AG04450 (cell line): ENCODE data around the gene PIH1D1. TPM values are rescaled to one million over a fixed set of nuclear protein-coding genes. Genes with fewer than 3 reads are reported as not detected.
"Not testable (repeated sequence)": the region's sequence is repeated elsewhere in the genome, so short reads cannot be mapped to it uniquely, and the experiment has no call there.

Source experiments
- CTCF ChIA-PET: fragments of 300-600, 350-600 bp; formaldehyde crosslinking; extraction: SDS; loops from one replicate; lab custom pipeline; 2022; ENCODE audit warnings: antibody characterized with exemption, inconsistent platforms; lab: Charles Lee
- POLR2A ChIA-PET: fragments of 350-600 bp; formaldehyde crosslinking; extraction: SDS; loops from one replicate; lab custom pipeline; 2021; ENCODE audit warnings: antibody characterized with exemption, inconsistent platforms; lab: Yijun Ruan, JAX
- DNase-seq: peaks from one replicate; pipeline ENCODE4 v3.0.0-alpha.2; 2011; ENCODE audit warnings: low read depth, low spot score
- H3K27ac ChIP-seq: one replicate; pipeline ENCODE4 v1.5.1; 2012; ENCODE audit warnings: low read depth, low read length, control low read depth
- H3K27me3 ChIP-seq: one replicate; pipeline ENCODE4 v1.6.0; 2012; ENCODE audit warnings: low read length; ENCODE audit not compliant: control insufficient read depth, insufficient read depth
- H3K4me3 ChIP-seq: 2 replicates; pipeline ENCODE4 v1.5.1; 2011; ENCODE audit warnings: mild to moderate bottlenecking, low read depth, low read length, control low read depth
- H3K9me3 ChIP-seq: 2 replicates; pipeline ENCODE4 v1.5.1; 2012; ENCODE audit warnings: low read length; ENCODE audit not compliant: control insufficient read depth, insufficient read depth
- polyA plus RNA-seq: library from polyadenylated mRNA; depleted of rRNA; stranded (reverse); fragments of >200 nt; gene quantifications from 2 replicates; pipeline ENCODE4 v1.2.3, GENCODE V29; 2011
- TF ChIP-seq, protein P1 (sequence below): IDR thresholded peaks from 2 replicates; pipeline ENCODE4 v1.5.1; 2011; ENCODE audit warnings: low read depth, low read length, control low read depth, inconsistent platforms

Gene PIH1D1
- polyA plus RNA-seq, 1 experiment = 62.5 TPM

DNA sequence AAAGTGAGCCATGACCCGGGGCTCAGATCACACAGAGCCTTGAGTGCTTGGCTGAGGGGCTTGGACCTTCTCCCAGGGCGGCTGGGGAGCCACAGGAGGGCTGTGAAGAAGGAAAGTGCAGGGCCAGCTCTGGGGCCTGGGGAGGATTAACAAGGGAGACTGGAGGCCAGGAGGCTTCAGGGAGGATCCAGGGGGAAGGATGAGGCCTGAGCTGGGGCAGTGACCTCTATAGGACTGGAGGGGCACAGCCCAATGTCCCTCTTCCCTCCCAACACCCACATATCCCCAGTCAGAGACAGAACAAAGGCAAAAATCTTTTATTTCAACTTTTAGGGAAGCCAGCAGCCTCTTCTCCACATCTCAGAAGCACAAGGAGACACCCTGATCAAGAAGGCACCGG is 5.6 kb downstream of the PIH1D1 start:
- TF ChIP-seq, protein P1, sequence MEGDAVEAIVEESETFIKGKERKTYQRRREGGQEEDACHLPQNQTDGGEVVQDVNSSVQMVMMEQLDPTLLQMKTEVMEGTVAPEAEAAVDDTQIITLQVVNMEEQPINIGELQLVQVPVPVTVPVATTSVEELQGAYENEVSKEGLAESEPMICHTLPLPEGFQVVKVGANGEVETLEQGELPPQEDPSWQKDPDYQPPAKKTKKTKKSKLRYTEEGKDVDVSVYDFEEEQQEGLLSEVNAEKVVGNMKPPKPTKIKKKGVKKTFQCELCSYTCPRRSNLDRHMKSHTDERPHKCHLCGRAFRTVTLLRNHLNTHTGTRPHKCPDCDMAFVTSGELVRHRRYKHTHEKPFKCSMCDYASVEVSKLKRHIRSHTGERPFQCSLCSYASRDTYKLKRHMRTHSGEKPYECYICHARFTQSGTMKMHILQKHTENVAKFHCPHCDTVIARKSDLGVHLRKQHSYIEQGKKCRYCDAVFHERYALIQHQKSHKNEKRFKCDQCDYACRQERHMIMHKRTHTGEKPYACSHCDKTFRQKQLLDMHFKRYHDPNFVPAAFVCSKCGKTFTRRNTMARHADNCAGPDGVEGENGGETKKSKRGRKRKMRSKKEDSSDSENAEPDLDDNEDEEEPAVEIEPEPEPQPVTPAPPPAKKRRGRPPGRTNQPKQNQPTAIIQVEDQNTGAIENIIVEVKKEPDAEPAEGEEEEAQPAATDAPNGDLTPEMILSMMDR = no peak
- DNase-seq = no peak
- H3K4me3 ChIP-seq = no peak overlapping the region
- H3K27ac ChIP-seq = no peak overlapping the region
- ChIA-PET CTCF (interaction anchor here (1.0 to 1.6 kb wide), 4 partner anchors 125 to 220 kb away, joined by 3 to 5 read pairs (median 4); no protein-coding TSS in a partner anchor), POLR2A (interaction anchor here (1.0 kb wide), 1 partner anchor 105 kb away, joined by 3 read pairs; no protein-coding TSS in a partner anchor)
- no peaks in the 10 kb centered on the region; the same call in 1 of the 2 replicates for H3K9me3 ChIP-seq
- H3K27me3 ChIP-seq = peaks cover 13% of the 10 kb centered on the region

DNA sequence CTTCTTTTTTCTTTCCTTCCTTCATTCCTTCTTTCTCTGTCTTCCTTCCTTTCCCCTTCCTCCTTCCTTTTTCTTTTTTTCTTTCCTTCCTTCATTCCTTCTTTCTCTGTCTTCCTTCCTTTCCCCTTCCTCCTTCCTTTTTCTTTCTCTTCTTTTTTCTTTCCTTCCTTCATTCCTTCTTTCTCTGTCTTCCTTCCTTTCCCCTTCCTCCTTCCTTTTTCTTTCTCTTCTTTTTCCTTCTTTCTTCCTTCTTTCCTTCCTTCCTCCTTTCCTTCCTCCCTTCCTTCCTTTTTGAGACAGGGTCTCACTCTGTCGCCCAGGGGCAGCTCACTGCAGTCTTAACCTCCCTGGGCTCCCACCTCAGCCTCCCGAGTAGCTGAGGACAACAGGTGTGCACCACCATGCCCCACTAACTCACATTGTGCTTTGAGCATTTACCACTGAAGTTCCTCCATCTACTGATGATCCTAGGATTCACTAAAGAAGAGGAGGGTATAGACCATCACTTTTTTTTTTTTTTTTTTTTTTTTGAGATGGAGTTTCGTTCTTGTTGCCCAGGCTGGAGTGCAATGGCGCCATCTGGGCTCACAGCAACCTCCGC is 7.4 kb downstream of the PIH1D1 start:
- POLR2A ChIA-PET = interaction anchor here (0.7 kb wide), 1 partner anchor 117 kb away, joined by 3 read pairs; no protein-coding TSS in a partner anchor
- peaks cover 31% of the 10 kb centered on the region for H3K27me3 ChIP-seq
- H3K27ac ChIP-seq, H3K9me3 ChIP-seq, H3K4me3 ChIP-seq, DNase-seq: not testable (repeated sequence)
- CTCF ChIA-PET = interaction anchor here (0.7 to 1.6 kb wide), 7 partner anchors 40 to 218 kb away, joined by 3 to 15 read pairs (median 6); partner anchors contain the start of genes DKKL1 and TEAD2

DNA sequence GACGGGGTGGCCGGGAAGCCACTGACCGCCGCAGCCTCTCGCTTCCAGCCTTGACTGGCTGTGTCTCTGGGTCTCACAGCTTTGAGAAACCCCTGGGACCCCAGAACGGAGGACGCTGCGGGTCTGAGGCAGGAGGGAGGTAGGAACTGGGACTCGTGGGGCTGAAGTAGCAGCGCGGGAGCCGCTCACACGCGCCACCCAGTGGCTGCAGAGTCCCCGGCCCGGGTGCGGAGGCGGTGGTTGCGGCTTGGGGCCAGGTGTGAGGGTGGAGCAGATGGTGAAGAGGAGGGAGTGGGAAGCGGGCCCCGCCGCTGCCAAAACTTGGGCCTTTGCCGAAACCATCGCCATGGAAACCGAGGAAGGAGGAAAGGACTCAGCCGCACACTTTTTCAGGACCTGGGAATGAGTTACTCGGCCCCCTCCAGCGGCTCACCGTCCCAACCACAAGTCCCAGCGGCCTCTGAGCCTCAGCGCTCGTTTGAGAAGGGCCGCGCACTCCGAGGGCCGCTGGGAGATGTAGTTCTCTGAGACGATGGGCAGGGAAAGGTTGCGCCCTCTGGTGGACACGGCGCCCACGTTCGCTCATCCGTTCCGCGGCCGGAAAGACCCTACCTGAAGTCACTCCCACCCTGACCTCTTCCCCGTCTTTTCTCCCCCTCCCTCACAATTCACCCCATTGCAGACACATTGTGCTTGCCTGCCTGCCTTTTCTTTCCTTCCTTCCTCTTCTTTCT is 8.1 kb downstream of the PIH1D1 start:
- TF ChIP-seq, protein P1 = peak; percentile 84
- Histone ChIP-seq H3K27ac (no peak overlapping the region), H3K4me3 (peak overlapping the region; percentile 68), H3K9me3 (no peaks in the 10 kb centered on the region; the same call in 1 of the 2 replicates), H3K27me3 (peaks cover 38% of the 10 kb centered on the region)
- peak; percentile 87 for DNase-seq
- POLR2A ChIA-PET = interaction anchor here (0.6 to 1.0 kb wide), 3 partner anchors 7 to 116 kb away, joined by 3 to 7 read pairs (median 5); no protein-coding TSS in a partner anchor
- CTCF ChIA-PET = interaction anchor here (0.6 to 1.5 kb wide), 6 partner anchors 50 to 218 kb away, joined by 3 to 15 read pairs (median 6); no protein-coding TSS in a partner anchor

- Histone ChIP-seq H3K27ac (no peak overlapping the region), H3K9me3 (no peaks in the 10 kb centered on the region; the same call in 1 of the 2 replicates), H3K27me3 (peaks cover 45% of the 10 kb centered on the region), H3K4me3 (peak overlapping the region; percentile 68)
- peak; percentile 44 for DNase-seq
- TF ChIP-seq, protein P1 = no peak
- CTCF ChIA-PET = interaction anchor here (0.6 to 1.2 kb wide), 5 partner anchors 49 to 217 kb away, joined by 3 to 8 read pairs (median 3); no protein-coding TSS in a partner anchor
- POLR2A ChIA-PET = interaction anchor here (0.6 to 1.0 kb wide), 2 partner anchors 8 to 14 kb away, joined by 5 to 7 read pairs; no protein-coding TSS in a partner anchor
Observed at GRCh38 chr19:49442771-49443365, 8.7 kb downstream of the PIH1D1 start.

GRCh38 chr19:49442354-49442753 is 9.3 kb downstream of the PIH1D1 start:
- H3K27me3 ChIP-seq = peaks cover 48% of the 10 kb centered on the region
- 0 out of 2 replicates have a peak overlapping the region, but pooled peaks have one; percentile 68 for H3K4me3 ChIP-seq
- TF ChIP-seq, protein P1 = no peak
- no peak for DNase-seq
- CTCF ChIA-PET = interaction anchor here (0.6 to 1.2 kb wide), 5 partner anchors 48 to 255 kb away, joined by 3 to 8 read pairs (median 4); no protein-coding TSS in a partner anchor
- POLR2A ChIA-PET = interaction anchor here (1.0 kb wide), 1 partner anchor 14 kb away, joined by 7 read pairs; no protein-coding TSS in a partner anchor
- H3K27ac ChIP-seq = no peak overlapping the region
- no peaks in the 10 kb centered on the region; the same call in 1 of the 2 replicates for H3K9me3 ChIP-seq
